ENCODE measurements around the gene SNTN.

SNTN gene

DNA sequence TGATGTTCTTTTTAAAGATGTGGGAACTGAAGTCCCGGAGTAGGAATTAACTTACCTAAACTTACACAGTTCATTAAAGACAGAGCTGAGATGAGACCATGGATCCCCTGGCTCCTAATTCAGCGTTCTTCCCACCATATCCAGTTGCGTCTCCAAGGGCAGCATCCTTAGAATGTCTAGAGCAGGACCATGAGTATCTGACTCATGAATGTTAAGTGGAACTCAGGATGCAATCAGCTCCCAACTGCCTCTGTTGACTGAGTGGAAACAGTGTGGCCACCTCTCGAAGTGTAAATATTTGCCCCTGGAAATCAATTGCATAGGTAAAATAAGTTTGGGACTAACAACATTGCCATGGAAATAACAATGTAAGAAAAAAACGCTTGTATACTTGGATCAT is 2.5 kb downstream of the SNTN start:
- Mint-ChIP-seq H3K36me3 (ENCODE audit: low read depth) (no peaks in the 10 kb centered on the region), H3K9me3 (no peaks in the 10 kb centered on the region), H3K4me1 (ENCODE audit: low read depth) (no peaks in the 10 kb centered on the region), H3K27ac (no peak overlapping the region), H3K4me3 (no peak overlapping the region), H3K27me3 (no peaks in the 10 kb centered on the region)

DNA sequence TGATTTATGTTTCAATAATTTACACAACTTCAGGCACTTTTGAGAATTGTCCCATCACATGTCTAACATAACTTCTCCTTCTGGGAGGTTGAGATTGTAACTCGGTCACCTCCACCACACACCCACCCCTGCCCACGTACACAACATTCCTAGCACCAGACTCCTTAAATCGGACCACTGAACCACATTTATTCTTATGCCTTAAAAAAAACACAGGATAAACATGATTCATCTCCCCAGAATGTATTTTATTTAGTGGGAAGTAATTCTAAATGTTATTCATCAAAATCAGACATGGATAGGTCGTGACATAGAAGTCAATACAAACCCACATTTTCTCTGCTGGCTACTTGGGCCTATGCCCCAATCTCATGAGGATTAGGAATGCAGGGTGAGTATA is 3.0 kb downstream of the SNTN start:
- Mint-ChIP-seq H3K4me1 (ENCODE audit: low read depth) (no peaks in the 10 kb centered on the region), H3K27me3 (no peaks in the 10 kb centered on the region), H3K36me3 (ENCODE audit: low read depth) (no peaks in the 10 kb centered on the region), H3K27ac (no peak overlapping the region), H3K9me3 (no peaks in the 10 kb centered on the region), H3K4me3 (no peak overlapping the region)

DNA sequence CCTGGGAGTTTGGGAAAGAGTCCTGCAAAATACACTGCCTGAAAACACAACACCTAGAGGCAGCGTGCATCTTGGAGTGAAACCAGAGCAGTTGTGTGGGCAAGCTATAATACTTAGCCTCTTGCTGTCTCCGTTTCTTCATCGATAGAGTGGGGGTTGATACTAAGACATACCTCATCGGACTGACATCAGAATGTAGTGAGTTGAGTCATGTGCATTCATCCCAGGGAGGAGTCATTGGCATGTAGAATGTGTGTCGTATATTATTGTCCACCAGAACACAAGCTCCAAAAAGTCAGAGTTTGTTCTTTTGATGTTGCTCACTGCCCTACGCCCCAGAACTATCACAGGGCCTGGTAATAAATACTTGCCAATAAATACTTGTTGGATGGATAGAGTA is 4.3 kb downstream of the SNTN start:
- Mint-ChIP-seq H3K4me1 (ENCODE audit: low read depth) (no peaks in the 10 kb centered on the region), H3K9me3 (no peaks in the 10 kb centered on the region), H3K27me3 (no peaks in the 10 kb centered on the region), H3K36me3 (ENCODE audit: low read depth) (no peaks in the 10 kb centered on the region), H3K4me3 (no peak overlapping the region), H3K27ac (no peak overlapping the region)

GRCh38 chr3:63661242-63661641 is 8.8 kb downstream of the SNTN start:
- no peak overlapping the region for H3K27ac Mint-ChIP-seq
- no peaks in the 10 kb centered on the region for H3K27me3 Mint-ChIP-seq
- no peaks in the 10 kb centered on the region for H3K36me3 Mint-ChIP-seq (ENCODE audit: low read depth)
- H3K4me1 Mint-ChIP-seq (ENCODE audit: low read depth), result no peaks in the 10 kb centered on the region
- H3K9me3 Mint-ChIP-seq, result no peaks in the 10 kb centered on the region
- H3K4me3 Mint-ChIP-seq, result no peak overlapping the region

GRCh38 chr3:63662011-63662410 is 9.5 kb downstream of the SNTN start:
- Mint-ChIP-seq H3K27me3 (no peaks in the 10 kb centered on the region), H3K27ac (no peak overlapping the region), H3K4me3 (no peak overlapping the region), H3K36me3 (ENCODE audit: low read depth) (no peaks in the 10 kb centered on the region), H3K9me3 (no peaks in the 10 kb centered on the region), H3K4me1 (ENCODE audit: low read depth) (no peaks in the 10 kb centered on the region)

DNA sequence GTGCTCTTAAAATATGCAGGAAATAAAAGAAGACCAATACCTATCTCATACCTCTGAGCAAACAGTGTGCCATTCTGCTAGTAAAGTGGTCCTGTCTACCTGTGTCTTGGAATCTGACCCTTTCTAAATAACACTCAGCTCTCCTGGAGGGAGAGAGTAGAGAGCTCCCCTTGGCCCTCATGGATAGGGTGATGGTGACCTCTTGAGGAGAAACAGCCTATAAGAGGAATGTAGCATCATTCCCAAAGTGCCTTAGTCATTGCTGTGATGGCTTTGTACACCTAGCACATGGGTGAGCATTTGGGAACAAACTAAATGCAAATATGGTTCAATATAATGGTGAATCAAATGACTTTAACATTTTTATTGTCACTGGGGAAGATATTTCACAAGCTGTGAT is 10.0 kb downstream of the SNTN start:
- Mint-ChIP-seq H3K27me3 (no peaks in the 10 kb centered on the region), H3K9me3 (no peaks in the 10 kb centered on the region), H3K27ac (no peak overlapping the region)

GRCh38 chr3:63670544-63670943 is 18.1 kb downstream of the SNTN start:
- Mint-ChIP-seq H3K27ac (no peak overlapping the region), H3K9me3 (no peaks in the 10 kb centered on the region), H3K36me3 (ENCODE audit: low read depth) (no peaks in the 10 kb centered on the region), H3K4me1 (ENCODE audit: low read depth) (no peaks in the 10 kb centered on the region), H3K27me3 (peaks cover 4% of the 10 kb centered on the region), H3K4me3 (no peak overlapping the region)

More for the DNA sequence above, 10.0 kb downstream of the SNTN start:
- H3K4me1 Mint-ChIP-seq (ENCODE audit: low read depth), result no peaks in the 10 kb centered on the region
- H3K36me3 Mint-ChIP-seq (ENCODE audit: low read depth), result no peaks in the 10 kb centered on the region
- no peak overlapping the region for H3K4me3 Mint-ChIP-seq

DNA sequence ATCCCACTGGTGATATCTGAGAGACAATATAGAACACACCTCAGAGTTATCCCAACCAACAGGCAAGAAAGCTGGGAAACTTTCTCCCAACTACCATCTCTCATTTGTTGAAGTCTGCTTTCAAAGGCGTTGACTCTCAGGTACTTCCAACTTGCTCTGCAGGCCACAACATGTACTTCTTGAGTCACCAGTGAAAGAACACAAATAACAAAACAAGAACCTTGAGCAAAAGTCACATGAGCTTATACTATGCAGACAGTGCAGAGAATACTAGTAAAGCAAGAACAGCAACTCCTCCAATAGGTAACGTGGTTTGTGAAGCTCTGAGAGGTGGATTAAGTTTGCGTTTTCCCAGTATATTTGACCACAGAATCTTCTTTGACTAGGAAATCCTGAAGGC is 20.6 kb downstream of the SNTN start:
- no peaks in the 10 kb centered on the region for H3K9me3 Mint-ChIP-seq
- no peaks in the 10 kb centered on the region for H3K4me1 Mint-ChIP-seq (ENCODE audit: low read depth)
- peaks cover 4% of the 10 kb centered on the region for H3K27me3 Mint-ChIP-seq
- H3K36me3 Mint-ChIP-seq (ENCODE audit: low read depth), result no peaks in the 10 kb centered on the region
- H3K27ac Mint-ChIP-seq, result no peak overlapping the region
- H3K4me3 Mint-ChIP-seq, result no peak overlapping the region

DNA sequence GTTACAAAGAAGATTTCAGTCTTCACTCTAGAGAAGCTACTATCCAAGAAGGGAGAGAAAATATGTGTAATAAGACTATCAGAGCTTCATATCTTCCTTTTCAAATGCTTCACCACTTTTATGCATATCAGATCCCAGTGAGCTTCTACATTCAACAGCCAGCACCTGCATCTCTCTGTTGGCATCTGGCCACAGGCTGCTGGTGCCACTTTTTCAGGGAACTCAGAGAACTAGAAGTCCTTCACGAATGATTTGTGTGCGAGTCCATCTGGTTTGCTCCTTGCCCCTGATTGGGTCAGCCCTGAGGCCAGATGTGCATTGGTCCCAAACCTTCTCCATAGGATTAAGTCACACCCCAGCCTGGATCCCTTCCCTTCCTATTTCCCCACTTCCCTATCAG is 22.1 kb downstream of the SNTN start:
- peaks cover 6% of the 10 kb centered on the region for H3K27me3 Mint-ChIP-seq
- H3K27ac Mint-ChIP-seq, result no peak overlapping the region
- H3K9me3 Mint-ChIP-seq, result no peaks in the 10 kb centered on the region
- no peaks in the 10 kb centered on the region for H3K4me1 Mint-ChIP-seq (ENCODE audit: low read depth)
- no peak overlapping the region for H3K4me3 Mint-ChIP-seq
- H3K36me3 Mint-ChIP-seq (ENCODE audit: low read depth), result no peaks in the 10 kb centered on the region

GRCh38 chr3:63679186-63679585 is 26.7 kb downstream of the SNTN start:
- Mint-ChIP-seq H3K27me3 (peaks cover 8% of the 10 kb centered on the region), H3K4me1 (ENCODE audit: low read depth) (no peaks in the 10 kb centered on the region), H3K27ac (no peak overlapping the region), H3K4me3 (no peak overlapping the region), H3K36me3 (ENCODE audit: low read depth) (no peaks in the 10 kb centered on the region), H3K9me3 (no peaks in the 10 kb centered on the region)

DNA sequence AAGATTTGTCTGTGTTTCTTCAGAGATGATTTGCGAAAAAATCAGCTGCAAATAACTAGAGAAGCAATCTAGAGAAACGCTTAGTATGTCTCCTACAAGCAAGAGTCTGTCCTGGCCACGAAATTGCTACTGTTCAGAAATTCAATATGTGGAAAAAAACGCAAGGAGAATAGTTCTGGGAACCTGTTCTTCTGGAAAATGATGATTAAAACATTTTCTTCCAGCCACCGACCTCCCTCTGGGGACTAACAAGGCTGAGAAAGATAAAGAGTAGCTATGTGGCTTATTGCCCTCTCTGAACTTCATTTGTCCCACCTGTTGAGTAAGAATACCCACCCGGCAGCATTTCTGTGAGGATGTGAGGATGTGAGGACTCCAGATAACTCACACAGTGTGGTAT is 31.6 kb downstream of the SNTN start:
- Mint-ChIP-seq H3K36me3 (ENCODE audit: low read depth) (no peaks in the 10 kb centered on the region), H3K9me3 (no peaks in the 10 kb centered on the region), H3K27me3 (peaks cover 12% of the 10 kb centered on the region), H3K27ac (no peak overlapping the region), H3K4me1 (ENCODE audit: low read depth) (no peaks in the 10 kb centered on the region), H3K4me3 (no peak overlapping the region)

DNA sequence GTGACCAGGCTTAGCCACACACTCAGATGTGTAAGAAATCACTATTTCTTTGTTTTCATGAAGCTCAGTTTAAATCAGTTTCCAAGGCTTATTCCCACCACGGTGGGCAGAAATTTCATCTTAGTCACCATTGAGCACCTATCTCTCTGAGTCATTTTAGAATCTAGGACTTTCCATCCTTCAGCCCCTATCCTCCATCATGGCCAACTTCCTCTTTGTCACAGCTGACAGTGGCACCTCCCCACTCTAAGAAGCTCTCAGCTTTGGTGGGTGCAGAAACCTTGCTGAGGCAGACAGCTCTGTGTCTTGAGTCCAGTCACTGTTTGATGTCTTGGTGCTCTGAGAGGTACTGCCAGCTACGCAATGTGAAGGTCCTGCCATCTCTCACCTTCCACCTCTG is 32.9 kb downstream of the SNTN start:
- H3K27ac Mint-ChIP-seq, result no peak overlapping the region
- H3K4me3 Mint-ChIP-seq, result no peak overlapping the region
- H3K4me1 Mint-ChIP-seq (ENCODE audit: low read depth), result no peaks in the 10 kb centered on the region
- H3K36me3 Mint-ChIP-seq (ENCODE audit: low read depth), result no peaks in the 10 kb centered on the region
- no peaks in the 10 kb centered on the region for H3K9me3 Mint-ChIP-seq
- peaks cover 5% of the 10 kb centered on the region for H3K27me3 Mint-ChIP-seq

DNA sequence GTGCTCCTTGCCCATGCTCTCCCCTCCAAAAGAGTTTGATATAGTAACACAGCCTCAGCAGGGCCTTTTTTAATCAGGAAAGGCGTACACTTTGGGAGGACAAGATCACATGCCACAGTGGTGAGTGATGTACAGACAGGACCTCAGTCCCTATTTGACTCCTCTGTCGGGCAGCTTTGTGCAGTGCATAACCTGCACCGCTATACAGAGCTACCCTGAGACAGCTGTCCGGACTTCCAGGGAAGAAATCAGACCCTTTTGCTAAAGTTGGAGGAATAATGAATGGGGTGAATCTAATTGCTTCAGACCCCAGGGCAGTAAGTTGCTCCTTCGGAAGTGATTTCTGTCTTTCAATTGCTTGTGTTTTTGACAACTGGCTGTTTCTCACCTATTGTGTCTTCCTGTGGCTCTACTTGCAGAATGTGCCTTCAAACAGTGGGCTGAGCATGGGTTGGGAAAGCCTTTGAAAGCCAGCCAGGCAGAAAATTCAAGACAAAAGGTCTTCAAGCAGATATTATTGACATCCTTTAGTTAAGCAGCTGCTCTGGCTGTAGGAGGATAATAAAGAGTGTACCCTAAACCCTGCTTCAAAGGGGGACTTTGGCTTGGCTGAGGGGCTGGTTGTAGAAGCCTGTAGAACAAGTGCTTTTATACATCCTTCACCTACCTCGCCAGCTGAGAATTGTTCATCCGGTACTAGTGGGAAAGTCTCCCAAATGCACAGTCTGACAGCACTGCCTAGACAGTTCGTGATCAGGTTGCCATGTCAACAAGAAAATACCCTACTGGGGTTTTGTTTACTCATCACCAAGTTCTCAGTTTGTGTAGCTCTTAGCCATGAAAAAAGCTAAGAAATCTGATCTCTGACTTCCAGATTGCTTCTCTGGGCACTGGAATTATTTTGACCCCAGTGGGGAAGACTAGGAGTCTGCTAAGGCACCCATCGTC is 35.1 kb downstream of the SNTN start:
- Mint-ChIP-seq H3K36me3 (ENCODE audit: low read depth) (no peaks in the 10 kb centered on the region), H3K9me3 (no peaks in the 10 kb centered on the region), H3K4me3 (no peak overlapping the region), H3K27me3 (peaks cover 5% of the 10 kb centered on the region), H3K4me1 (ENCODE audit: low read depth) (no peaks in the 10 kb centered on the region), H3K27ac (no peak overlapping the region)

GRCh38 chr3:63689285-63689684 is 36.8 kb downstream of the SNTN start:
- Mint-ChIP-seq H3K4me1 (ENCODE audit: low read depth) (no peaks in the 10 kb centered on the region), H3K4me3 (no peak overlapping the region), H3K9me3 (peaks cover 5% of the 10 kb centered on the region), H3K27ac (no peak overlapping the region), H3K27me3 (peaks cover 5% of the 10 kb centered on the region), H3K36me3 (ENCODE audit: low read depth) (no peaks in the 10 kb centered on the region)

DNA sequence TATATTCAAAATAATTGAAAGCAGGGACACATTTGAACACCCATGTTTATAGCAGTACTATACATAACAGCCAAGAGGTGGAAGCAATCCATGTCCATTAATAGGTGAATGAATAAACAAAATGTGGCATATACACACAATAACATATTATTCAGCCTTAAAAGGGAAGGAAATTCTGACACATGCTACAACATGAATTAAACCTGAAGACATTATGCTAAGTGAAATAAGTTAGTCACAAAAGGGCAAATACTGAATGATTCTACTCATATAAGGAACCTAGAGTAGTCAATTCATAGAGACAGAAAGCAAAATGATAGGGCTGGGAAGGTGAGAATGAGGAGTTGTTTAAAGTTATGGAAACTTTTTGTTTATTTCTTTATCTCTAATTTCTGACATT is 40.9 kb downstream of the SNTN start:
- H3K27ac Mint-ChIP-seq, result no peak overlapping the region
- H3K4me1 Mint-ChIP-seq (ENCODE audit: low read depth), result no peaks in the 10 kb centered on the region
- no peak overlapping the region for H3K4me3 Mint-ChIP-seq
- peaks cover 5% of the 10 kb centered on the region for H3K9me3 Mint-ChIP-seq
- no peaks in the 10 kb centered on the region for H3K27me3 Mint-ChIP-seq
- H3K36me3 Mint-ChIP-seq (ENCODE audit: low read depth), result no peaks in the 10 kb centered on the region

DNA sequence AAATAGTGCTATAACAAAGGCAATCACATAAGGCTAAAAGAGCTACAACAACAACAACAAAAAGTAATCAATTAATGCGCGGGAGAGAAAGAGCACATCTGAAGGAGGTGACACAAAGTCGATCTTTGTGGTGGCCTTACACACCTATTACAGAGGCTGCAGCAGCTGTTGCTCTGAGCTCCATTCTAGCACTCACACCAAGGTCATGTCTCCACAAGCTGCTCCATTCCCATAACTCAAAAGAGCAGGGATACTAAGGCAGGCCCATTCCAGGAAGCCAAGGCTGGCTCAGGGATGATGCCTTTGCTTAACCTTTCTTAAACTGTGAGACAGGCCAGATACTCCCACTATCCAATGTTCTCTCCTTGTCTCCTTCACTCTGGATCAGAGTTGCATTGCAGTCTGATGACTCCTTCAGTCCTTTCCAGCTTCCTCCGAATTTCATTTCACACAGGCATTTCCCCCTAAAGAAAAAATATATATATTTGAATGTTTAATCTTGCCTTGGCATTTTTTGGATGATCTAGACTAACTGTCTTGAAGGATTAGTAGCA is 52.7 kb downstream of the SNTN start:
- H3K27ac Mint-ChIP-seq, result no peak overlapping the region
- H3K36me3 Mint-ChIP-seq (ENCODE audit: low read depth), result no peaks in the 10 kb centered on the region
- H3K9me3 Mint-ChIP-seq, result no peaks in the 10 kb centered on the region
- H3K4me1 Mint-ChIP-seq (ENCODE audit: low read depth), result no peaks in the 10 kb centered on the region
- H3K4me3 Mint-ChIP-seq, result no peak overlapping the region
- no peaks in the 10 kb centered on the region for H3K27me3 Mint-ChIP-seq

Measured in stimulated activated naive CD8-positive, alpha-beta T cell treated with anti-CD3 and anti-CD28 coated beads, Interleukin-15, Interleukin-2, amounts not matched to agents 100 ng/mL and 50 ng/mL, for 24 hours (primary cell).